Measurements from ENCODE around the gene ASB6.

Gene ASB6

DNA sequence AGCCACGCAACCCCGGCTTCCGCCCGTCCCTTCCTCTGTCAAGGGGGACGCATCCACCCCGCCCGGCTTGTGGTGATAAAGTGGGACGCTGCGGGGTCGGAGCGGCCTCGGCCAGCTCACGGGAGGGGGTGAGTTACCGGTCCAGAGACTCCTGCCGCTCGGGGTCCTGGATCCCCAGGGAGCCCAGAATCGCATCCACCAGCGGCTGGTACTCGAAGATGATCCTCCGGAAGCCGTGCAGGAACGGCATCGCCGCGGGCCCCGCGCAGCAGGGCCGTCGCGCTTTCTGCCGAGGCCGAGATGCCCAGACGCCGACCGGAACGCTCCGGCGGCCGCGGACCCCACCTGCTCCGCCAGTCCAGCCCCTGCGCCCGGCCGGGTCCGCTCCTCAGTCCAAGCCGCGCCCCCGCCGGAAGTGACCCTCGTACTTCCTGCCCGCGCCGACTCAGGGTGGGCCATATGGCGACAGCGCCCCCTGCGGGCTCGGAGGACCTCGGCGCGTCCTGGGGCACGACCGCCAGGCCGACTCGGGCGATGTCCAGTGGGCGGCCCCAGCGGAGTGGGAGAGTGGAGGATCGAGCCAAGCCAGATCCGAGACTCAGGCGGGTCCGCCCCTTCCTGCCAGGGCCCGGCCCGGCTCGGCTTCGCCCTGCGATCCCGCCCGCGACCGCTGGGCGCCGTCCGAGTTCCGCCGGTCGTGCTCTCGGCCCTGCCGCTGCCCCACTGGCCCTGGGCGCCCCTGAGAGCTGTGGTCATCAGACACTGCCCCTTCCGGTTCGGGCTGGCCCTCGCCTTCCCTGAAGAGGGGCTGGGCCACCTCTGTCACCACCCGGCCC is at the start of gene ASB6:
TSS of gene ASB6 (minus strand) at position 402 of the 836 bp plus-strand sequence. CDS start at position 250, 152 bp downstream.
- DNase-seq, result peak; percentile 71

GRCh38 chr9:129688285-129689043 is 46.5 kb upstream of the ASB6 start:
- no peak for DNase-seq

- DNase-seq, result no peak
These were observed 45.4 kb upstream of the ASB6 start for GRCh38 chr9:129687391-129687790.

DNA sequence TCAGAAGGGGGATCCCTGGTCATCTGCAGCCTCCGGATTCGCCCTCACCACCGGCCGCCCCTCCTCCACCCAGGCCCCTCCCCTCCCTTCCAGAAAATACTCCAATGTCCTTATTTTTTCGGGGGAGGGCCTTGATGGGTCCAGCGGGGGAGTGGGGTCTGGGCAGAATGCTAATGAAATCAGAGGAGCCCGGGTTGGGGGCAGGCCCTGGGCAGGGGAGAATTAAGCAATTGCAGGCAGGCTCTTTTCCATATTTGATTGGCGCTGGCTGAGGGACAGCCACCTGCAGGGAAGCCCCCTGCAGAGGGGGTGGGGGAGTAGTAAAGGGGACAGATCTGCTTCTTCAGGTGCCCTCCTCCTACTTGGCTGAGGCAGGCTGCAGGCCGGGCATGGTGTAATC is 44.8 kb upstream of the ASB6 start:
- no peak for DNase-seq

DNA sequence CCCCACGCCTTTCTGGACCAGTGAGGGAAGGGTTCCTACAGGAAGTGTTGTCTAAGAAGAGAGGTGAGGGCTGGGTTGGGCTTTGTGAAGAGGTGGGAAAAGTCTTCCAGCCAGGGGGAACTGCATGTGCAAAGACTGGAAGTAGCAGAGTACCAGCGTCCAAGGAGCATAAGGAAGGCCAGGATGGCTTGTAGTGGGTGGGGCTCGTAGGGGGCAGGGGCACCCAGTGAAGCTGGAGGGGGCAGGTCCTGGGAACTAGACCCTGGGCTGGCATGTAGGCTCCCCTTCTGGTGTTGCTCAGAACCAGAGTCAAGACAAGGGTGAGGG is 43.9 kb upstream of the ASB6 start:
- no peak for DNase-seq

GRCh38 chr9:129685220-129685932 is 43.4 kb upstream of the ASB6 start:
- no peak for DNase-seq

GRCh38 chr9:129682381-129682780 is 40.4 kb upstream of the ASB6 start:
- no peak for DNase-seq

DNA sequence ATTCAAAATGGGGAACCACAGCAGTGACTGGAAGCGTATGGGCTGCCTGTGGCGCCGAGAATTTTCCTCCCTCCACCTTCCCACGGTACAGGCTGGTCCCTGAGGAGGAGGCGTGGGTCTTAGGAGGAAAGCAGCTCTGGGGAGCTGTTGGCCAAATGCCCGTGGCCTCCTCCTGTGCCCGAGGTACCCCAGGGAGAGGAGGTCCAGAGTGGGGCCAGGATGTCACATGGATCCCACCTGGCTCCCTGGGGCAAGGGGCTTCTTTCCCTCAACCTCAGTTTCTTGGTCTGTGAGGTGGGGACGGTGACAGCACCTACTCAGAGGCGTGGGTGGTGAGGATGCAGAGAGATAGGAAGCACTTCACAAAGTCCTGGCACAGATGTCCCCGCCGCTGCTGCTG is 40.0 kb upstream of the ASB6 start:
- DNase-seq, result no peak

DNA sequence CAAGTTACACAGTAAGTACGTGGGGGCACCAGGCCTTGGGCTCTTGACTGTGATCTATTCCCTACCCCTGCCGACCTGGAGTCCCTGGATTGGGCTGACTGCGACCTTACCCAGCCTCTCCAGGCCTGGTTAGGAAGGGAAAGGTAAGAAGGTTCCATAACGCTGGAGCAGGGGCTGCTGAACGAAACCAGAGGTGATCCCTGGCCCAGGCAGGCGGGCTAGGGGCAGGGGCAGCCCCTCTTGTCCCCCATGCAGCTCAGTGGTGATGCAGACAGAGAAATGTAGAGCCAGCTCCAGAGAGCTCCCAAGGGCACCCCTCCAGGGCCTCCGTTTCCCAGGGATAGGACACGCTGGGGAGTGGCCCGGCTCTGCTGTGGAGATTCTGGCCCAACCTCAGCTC is 37.6 kb upstream of the ASB6 start:
- DNase-seq, result no peak

GRCh38 chr9:129678844-129679243 is 36.9 kb upstream of the ASB6 start:
- no peak for DNase-seq

GRCh38 chr9:129677456-129677855 is 35.5 kb upstream of the ASB6 start:
- no peak for DNase-seq

GRCh38 chr9:129676975-129677374 is 35.0 kb upstream of the ASB6 start:
- DNase-seq, result no peak

- DNase-seq, result no peak
These were observed 34.3 kb upstream of the ASB6 start for GRCh38 chr9:129676287-129676686.

GRCh38 chr9:129675620-129676019 is 33.7 kb upstream of the ASB6 start:
- DNase-seq, result no peak

GRCh38 chr9:129674229-129674628 is 32.3 kb upstream of the ASB6 start:
- DNase-seq, result no peak

GRCh38 chr9:129673602-129674001 is 31.7 kb upstream of the ASB6 start:
- DNase-seq, result no peak

DNA sequence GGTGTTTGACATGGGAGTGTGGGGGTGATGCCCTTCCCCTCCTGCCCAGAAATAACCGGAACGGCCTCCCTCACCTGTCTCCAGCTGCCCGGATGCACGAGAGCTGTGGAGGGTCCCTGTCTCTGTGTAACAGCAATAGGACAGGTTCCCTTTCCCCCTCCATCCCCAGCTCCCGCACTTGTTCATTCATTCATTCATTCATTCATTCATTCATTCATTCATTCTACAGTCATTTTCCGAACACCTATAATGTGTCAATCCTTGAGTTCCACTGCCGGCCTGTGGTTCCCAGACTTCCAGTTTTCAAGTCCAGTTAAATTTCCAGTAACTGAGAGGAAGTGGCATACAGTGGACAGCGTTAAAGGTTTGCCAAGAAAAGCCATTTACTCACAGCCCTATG is 30.8 kb upstream of the ASB6 start:
- no peak for DNase-seq

DNA sequence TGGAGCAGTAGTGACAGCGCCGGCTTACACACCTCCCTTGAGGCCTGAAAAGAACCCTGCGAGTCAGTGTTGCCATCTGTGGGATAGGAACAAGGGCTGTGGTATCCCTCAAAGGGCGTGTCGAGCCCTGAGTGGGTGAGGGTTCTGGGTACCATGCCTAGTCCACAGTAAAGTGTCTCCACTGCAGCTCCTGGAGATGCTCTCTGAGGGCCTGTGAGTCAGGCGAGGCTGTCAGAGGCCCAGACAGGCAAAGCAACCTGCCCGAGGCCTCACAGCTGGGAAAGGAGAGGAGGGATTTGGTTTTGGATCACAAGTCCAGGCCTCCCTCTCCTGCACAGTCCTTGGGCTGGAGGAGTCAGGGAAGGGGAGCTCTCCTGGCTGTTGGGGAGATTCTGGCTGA is 29.6 kb upstream of the ASB6 start:
- DNase-seq, result no peak

- no peak for DNase-seq
These were observed 29.1 kb upstream of the ASB6 start for GRCh38 chr9:129671065-129671464.

GRCh38 chr9:129669946-129670345 is 28.0 kb upstream of the ASB6 start:
- DNase-seq, result no peak

GRCh38 chr9:129669141-129669718 is 27.3 kb upstream of the ASB6 start:
- no peak for DNase-seq

GRCh38 chr9:129667850-129668249 is 25.9 kb upstream of the ASB6 start:
- DNase-seq, result no peak

GRCh38 chr9:129667378-129667777 is 25.4 kb upstream of the ASB6 start:
- DNase-seq, result no peak

All from DMS79 (cell line).